ENCODE results near the gene VGLL4.

VGLL4 gene

DNA sequence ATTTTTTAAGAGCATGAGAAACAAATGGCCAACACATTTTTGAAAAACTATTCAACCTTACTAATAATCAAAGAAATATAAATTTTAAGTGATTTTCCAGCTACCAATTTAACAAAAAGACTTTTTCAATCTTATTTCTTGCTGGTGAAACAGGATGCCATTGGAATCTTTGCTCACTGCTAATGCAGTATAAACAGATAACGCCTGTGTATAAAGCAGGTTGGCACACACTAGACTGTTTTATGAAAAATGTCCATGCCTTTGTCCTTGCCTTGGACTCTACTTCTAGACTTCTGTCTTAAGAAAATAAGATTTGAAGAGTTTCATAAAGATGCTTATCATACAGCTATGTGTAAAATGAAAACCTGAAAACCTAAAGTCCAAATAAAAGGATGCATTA lies 5.0 kb upstream of the VGLL4 start:
- Histone ChIP-seq H3K36me3 (ENCODE audit: insufficient read depth, low read length) (no peaks in the 10 kb centered on the region), H4K20me1 (ENCODE audit: insufficient read depth, low read length, poor library complexity, severe bottlenecking) (no peaks in the 10 kb centered on the region), H3K4me3 (ENCODE audit: low read length, poor library complexity, severe bottlenecking) (no peak overlapping the region), H3K4me1 (ENCODE audit: insufficient read depth, low read length, poor library complexity, severe bottlenecking) (peaks cover 8% of the 10 kb centered on the region), H3F3A (ENCODE audit: low read depth) (no peaks in the 10 kb centered on the region), H3K27me3 (ENCODE audit: insufficient read depth, low read length, poor library complexity, severe bottlenecking) (no peaks in the 10 kb centered on the region), H3K9ac (ENCODE audit: low read depth, low read length, poor library complexity, severe bottlenecking) (no peak overlapping the region), H3K9me2 (replicated peaks; ENCODE audit: low read depth, low read length) (no peaks in the 10 kb centered on the region), H3K9me3 (ENCODE audit: insufficient read depth, low read depth, low read length) (no peaks in the 10 kb centered on the region), H3K79me2 (ENCODE audit: insufficient read depth, low read length) (peaks cover 8% of the 10 kb centered on the region; the same call in 1 of the 2 replicates), H2AFZ (ENCODE audit: low read length) (no peak overlapping the region), H3K4me2 (ENCODE audit: low read depth, low read length, poor library complexity, severe bottlenecking) (no peak overlapping the region)
- TF ChIP-seq EZH2phosphoT487 (IDR thresholded peaks at IDR 0.05; ENCODE audit: borderline replicate concordance) = no peak
- TF ChIP-seq, protein P1, sequence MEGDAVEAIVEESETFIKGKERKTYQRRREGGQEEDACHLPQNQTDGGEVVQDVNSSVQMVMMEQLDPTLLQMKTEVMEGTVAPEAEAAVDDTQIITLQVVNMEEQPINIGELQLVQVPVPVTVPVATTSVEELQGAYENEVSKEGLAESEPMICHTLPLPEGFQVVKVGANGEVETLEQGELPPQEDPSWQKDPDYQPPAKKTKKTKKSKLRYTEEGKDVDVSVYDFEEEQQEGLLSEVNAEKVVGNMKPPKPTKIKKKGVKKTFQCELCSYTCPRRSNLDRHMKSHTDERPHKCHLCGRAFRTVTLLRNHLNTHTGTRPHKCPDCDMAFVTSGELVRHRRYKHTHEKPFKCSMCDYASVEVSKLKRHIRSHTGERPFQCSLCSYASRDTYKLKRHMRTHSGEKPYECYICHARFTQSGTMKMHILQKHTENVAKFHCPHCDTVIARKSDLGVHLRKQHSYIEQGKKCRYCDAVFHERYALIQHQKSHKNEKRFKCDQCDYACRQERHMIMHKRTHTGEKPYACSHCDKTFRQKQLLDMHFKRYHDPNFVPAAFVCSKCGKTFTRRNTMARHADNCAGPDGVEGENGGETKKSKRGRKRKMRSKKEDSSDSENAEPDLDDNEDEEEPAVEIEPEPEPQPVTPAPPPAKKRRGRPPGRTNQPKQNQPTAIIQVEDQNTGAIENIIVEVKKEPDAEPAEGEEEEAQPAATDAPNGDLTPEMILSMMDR (conservative IDR thresholded peaks at IDR 0.05; ENCODE audit: low read length) = no peak

- Histone ChIP-seq H2AFZ (ENCODE audit: low read length) (peak overlapping the region; percentile 69), H3F3A (ENCODE audit: low read depth) (peaks cover 5% of the 10 kb centered on the region; the same call in 1 of the 2 replicates), H4K20me1 (ENCODE audit: insufficient read depth, low read length, poor library complexity, severe bottlenecking) (peaks cover 40% of the 10 kb centered on the region), H3K4me1 (ENCODE audit: insufficient read depth, low read length, poor library complexity, severe bottlenecking) (peaks cover 29% of the 10 kb centered on the region), H3K4me2 (ENCODE audit: low read depth, low read length, poor library complexity, severe bottlenecking) (peak overlapping the region; percentile 97), H3K36me3 (ENCODE audit: insufficient read depth, low read length) (no peaks in the 10 kb centered on the region), H3K4me3 (ENCODE audit: low read length, poor library complexity, severe bottlenecking) (peak overlapping the region; percentile 85), H3K79me2 (ENCODE audit: insufficient read depth, low read length) (peaks cover 61% of the 10 kb centered on the region), H3K9me2 (replicated peaks; ENCODE audit: low read depth, low read length) (no peaks in the 10 kb centered on the region), H3K9me3 (ENCODE audit: insufficient read depth, low read depth, low read length) (no peaks in the 10 kb centered on the region), H3K27me3 (ENCODE audit: insufficient read depth, low read length, poor library complexity, severe bottlenecking) (peaks cover 7% of the 10 kb centered on the region), H3K9ac (ENCODE audit: low read depth, low read length, poor library complexity, severe bottlenecking) (peak overlapping the region; percentile 97)
- TF ChIP-seq, protein P1 (conservative IDR thresholded peaks at IDR 0.05; ENCODE audit: low read length) = no peak
- TF ChIP-seq EZH2phosphoT487 (IDR thresholded peaks at IDR 0.05; ENCODE audit: borderline replicate concordance) = no peak
These were observed 513 bp downstream of the VGLL4 start for GRCh38 chr3:11643201-11643603.

- no peaks in the 10 kb centered on the region for H3K36me3 ChIP-seq (ENCODE audit: insufficient read depth, low read length)
- H3K4me3 ChIP-seq (ENCODE audit: low read length, poor library complexity, severe bottlenecking) = peak overlapping the region; percentile 85
- peak overlapping the region; percentile 97 for H3K4me2 ChIP-seq (ENCODE audit: low read depth, low read length, poor library complexity, severe bottlenecking)
- H3K9me3 ChIP-seq (ENCODE audit: insufficient read depth, low read depth, low read length) = no peaks in the 10 kb centered on the region
- H3K27me3 ChIP-seq (ENCODE audit: insufficient read depth, low read length, poor library complexity, severe bottlenecking) = peaks cover 7% of the 10 kb centered on the region
- TF ChIP-seq EZH2phosphoT487 (IDR thresholded peaks at IDR 0.05; ENCODE audit: borderline replicate concordance) = no peak
- TF ChIP-seq, protein P1 (conservative IDR thresholded peaks at IDR 0.05; ENCODE audit: low read length) = no peak
- peaks cover 46% of the 10 kb centered on the region for H4K20me1 ChIP-seq (ENCODE audit: insufficient read depth, low read length, poor library complexity, severe bottlenecking)
- H3F3A ChIP-seq (ENCODE audit: low read depth) = peaks cover 5% of the 10 kb centered on the region; the same call in 1 of the 2 replicates
- peaks cover 66% of the 10 kb centered on the region for H3K79me2 ChIP-seq (ENCODE audit: insufficient read depth, low read length)
- peaks cover 33% of the 10 kb centered on the region for H3K4me1 ChIP-seq (ENCODE audit: insufficient read depth, low read length, poor library complexity, severe bottlenecking)
- H2AFZ ChIP-seq (ENCODE audit: low read length) = peak overlapping the region; percentile 69
- no peaks in the 10 kb centered on the region for H3K9me2 ChIP-seq (replicated peaks; ENCODE audit: low read depth, low read length)
- H3K9ac ChIP-seq (ENCODE audit: low read depth, low read length, poor library complexity, severe bottlenecking) = peak overlapping the region; percentile 97
These were observed 1.1 kb downstream of the VGLL4 start for GRCh38 chr3:11642431-11643191.

All from Loucy (cell line).